ENCODE results near the gene SIRPB2. TPM values are rescaled to one million over a fixed set of nuclear protein-coding genes. Genes with fewer than 3 reads are reported as not detected.

SIRPB2 gene
- total RNA-seq, 1 experiment from 2014 or later, result not detected

DNA sequence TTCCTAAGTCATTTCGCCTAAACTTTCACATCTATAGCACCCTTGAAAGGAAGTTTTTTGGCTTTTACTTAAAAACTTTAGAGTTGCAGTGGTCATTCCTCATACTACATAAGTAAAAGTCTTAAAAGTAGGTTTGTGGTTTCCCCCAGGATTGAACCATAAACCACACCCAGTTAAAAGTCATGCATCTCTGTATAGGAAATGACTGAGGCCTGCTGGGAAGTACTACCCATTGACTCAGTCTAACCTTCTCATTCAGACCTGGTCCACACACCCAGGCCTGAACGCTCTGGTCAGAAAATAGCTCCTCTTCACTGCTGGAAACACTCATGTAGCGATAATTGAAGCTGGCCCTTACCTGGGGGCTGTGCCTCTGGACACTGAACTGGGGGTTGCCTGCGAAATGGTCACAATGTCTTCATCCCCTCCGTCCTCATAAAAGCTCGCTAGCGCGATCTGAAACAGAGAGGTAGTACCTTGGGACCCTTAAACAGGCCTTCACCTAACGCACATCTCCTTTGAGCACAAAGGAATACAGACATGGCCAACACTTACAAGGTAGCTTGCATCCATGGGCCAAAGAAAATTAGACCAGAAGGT, 27.1 kb downstream of the SIRPB2 start:
- Histone ChIP-seq H3K79me1 (ENCODE audit: insufficient read depth, low read depth, low read length, poor library complexity, severe bottlenecking) (peaks cover 21% of the 10 kb centered on the region), H3K4me2 (ENCODE audit: insufficient read depth, insufficient read length, low read length) (no peak overlapping the region), H2BK120ac (ENCODE audit: low read depth, low read length, poor library complexity, severe bottlenecking) (no peak overlapping the region), H2BK5ac (ENCODE audit: insufficient read length, low read length) (no peak overlapping the region), H3K79me2 (ENCODE audit: insufficient read depth, low read length) (peaks cover 12% of the 10 kb centered on the region; the same call in 1 of the 2 replicates), H3K27ac (ENCODE audit: insufficient read length, low read depth, low read length) (no peak overlapping the region), H3K23ac (ENCODE audit: insufficient read length, low read depth, low read length) (no peak overlapping the region), H3K23me2 (ENCODE audit: insufficient read length, low read depth, low read length, poor library complexity, severe bottlenecking) (peaks cover 7% of the 10 kb centered on the region), H2BK12ac (ENCODE audit: insufficient read length, low read depth, low read length) (no peak overlapping the region), H3K14ac (ENCODE audit: insufficient read depth, low read length) (no peak overlapping the region), H4K5ac (ENCODE audit: insufficient read length, low read depth, low read length) (no peak overlapping the region), H4K91ac (ENCODE audit: insufficient read length, low read depth, low read length) (no peak overlapping the region), H2BK15ac (ENCODE audit: low read depth, low read length) (no peak overlapping the region), H2AFZ (ENCODE audit: low read length) (no peak overlapping the region), H3K4me1 (ENCODE audit: insufficient read depth, low read length) (no peaks in the 10 kb centered on the region; the same call in 1 of the 2 replicates), H3K9me3 (ENCODE audit: control insufficient read depth, low read depth, low read length) (no peaks in the 10 kb centered on the region), H3K9ac (ENCODE audit: extremely low read depth, insufficient read length, low read length) (no peak overlapping the region), H3K4ac (ENCODE audit: low read depth, low read length) (no peak overlapping the region), H4K8ac (replicated peaks; ENCODE audit: insufficient read length, low read depth, low read length) (no peak overlapping the region), H3T11ph (ENCODE audit: low read length) (no peak overlapping the region), H4K20me1 (ENCODE audit: control insufficient read depth, insufficient read depth, insufficient read length) (no peaks in the 10 kb centered on the region), H3K27me3 (ENCODE audit: insufficient read depth, low read length) (no peaks in the 10 kb centered on the region), H3K18ac (ENCODE audit: insufficient read length, low read depth, low read length) (no peak overlapping the region), H3K56ac (ENCODE audit: insufficient read length, low read depth, low read length) (no peak overlapping the region), H2AK5ac (ENCODE audit: insufficient read length, low read length) (no peak overlapping the region), H2BK20ac (ENCODE audit: low read depth, low read length, poor library complexity, severe bottlenecking) (no peak overlapping the region)
- Mint-ChIP-seq H3K4me3 (no peak overlapping the region; a peak in 1 of 5 replicates), H3K9me3 (no peaks in the 10 kb centered on the region; a peak in 1 of 5 replicates), H3K36me3 (ENCODE audit: insufficient read depth in 1 of 3, low read depth in 3 of 3) (peaks cover 8 to 34% (median 30%) of the 10 kb centered on the region in 3 experiments; a peak in 6 of 7 replicates), H3K27me3 (ENCODE audit: low read depth) (peaks cover 5% of the 10 kb centered on the region), H3K27ac (no peak overlapping the region), H3K4me1 (peaks cover 23 to 29% of the 10 kb centered on the region in 2 experiments)
- DNase-seq, result no peak
- no CpG with 5 or more reads among the region's 9 CpGs for WGBS (ENCODE audit: extremely low coverage, insufficient read length, low lambda C conversion rate)
- TF ChIP-seq, protein P1, sequence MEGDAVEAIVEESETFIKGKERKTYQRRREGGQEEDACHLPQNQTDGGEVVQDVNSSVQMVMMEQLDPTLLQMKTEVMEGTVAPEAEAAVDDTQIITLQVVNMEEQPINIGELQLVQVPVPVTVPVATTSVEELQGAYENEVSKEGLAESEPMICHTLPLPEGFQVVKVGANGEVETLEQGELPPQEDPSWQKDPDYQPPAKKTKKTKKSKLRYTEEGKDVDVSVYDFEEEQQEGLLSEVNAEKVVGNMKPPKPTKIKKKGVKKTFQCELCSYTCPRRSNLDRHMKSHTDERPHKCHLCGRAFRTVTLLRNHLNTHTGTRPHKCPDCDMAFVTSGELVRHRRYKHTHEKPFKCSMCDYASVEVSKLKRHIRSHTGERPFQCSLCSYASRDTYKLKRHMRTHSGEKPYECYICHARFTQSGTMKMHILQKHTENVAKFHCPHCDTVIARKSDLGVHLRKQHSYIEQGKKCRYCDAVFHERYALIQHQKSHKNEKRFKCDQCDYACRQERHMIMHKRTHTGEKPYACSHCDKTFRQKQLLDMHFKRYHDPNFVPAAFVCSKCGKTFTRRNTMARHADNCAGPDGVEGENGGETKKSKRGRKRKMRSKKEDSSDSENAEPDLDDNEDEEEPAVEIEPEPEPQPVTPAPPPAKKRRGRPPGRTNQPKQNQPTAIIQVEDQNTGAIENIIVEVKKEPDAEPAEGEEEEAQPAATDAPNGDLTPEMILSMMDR (conservative IDR thresholded peaks at IDR 0.05), result no peak
